ENCODE measurements around the gene VPS51.

Gene VPS51

DNA sequence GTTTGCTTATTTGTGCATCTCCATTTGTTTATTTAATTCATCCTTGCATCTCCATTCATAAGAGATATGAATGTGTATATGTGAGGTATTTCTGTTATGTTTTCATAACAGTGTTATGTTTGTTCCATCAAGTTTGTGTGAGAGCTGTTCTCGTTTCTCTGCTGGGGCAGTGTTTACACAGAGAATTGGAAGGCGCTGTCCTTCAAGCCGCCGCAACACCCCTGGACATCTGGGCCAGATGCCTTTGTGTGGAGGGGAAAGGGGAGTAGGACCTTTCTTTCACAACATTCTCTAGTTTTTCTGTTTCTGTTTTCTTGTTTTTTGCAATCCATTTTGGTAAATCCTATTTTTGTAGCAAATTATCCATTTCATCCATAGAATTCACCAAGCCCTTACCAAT is 8.6 kb downstream of the VPS51 start:
- no peak overlapping the region for H3K4me3 Mint-ChIP-seq
- H3K27ac Mint-ChIP-seq: peak overlapping the region; percentile 48
- peaks cover 10% of the 10 kb centered on the region for H3K36me3 Mint-ChIP-seq (ENCODE audit: low read depth)
- peaks cover 4% of the 10 kb centered on the region for H3K27me3 Mint-ChIP-seq (ENCODE audit: low read depth, poor library complexity)
- no peaks in the 10 kb centered on the region for H3K9me3 Mint-ChIP-seq
- TF ChIP-seq, protein P1, sequence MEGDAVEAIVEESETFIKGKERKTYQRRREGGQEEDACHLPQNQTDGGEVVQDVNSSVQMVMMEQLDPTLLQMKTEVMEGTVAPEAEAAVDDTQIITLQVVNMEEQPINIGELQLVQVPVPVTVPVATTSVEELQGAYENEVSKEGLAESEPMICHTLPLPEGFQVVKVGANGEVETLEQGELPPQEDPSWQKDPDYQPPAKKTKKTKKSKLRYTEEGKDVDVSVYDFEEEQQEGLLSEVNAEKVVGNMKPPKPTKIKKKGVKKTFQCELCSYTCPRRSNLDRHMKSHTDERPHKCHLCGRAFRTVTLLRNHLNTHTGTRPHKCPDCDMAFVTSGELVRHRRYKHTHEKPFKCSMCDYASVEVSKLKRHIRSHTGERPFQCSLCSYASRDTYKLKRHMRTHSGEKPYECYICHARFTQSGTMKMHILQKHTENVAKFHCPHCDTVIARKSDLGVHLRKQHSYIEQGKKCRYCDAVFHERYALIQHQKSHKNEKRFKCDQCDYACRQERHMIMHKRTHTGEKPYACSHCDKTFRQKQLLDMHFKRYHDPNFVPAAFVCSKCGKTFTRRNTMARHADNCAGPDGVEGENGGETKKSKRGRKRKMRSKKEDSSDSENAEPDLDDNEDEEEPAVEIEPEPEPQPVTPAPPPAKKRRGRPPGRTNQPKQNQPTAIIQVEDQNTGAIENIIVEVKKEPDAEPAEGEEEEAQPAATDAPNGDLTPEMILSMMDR (IDR thresholded peaks at IDR 0.05): no peak
- peaks cover 12% of the 10 kb centered on the region for H3K4me1 Mint-ChIP-seq
- no peak for DNase-seq

DNA sequence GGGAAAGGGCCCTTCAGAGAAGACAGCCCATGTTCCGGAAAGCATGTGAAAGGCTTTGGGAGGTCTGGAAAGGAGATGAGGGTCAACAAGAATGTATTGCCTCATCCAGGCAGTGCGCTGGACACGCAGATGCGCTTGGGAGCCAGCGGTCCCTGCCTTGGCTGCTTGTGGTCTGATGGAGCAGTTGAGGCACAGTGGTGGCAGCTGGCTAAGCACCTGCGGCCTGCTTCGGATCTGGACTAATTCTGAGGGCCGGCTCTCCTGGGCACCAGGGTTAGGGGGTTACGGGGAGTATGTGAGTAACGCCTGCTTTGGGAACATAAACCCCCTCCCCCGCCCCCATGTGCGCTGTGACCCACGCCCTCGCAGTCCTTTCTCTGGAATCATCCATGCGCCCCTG is 11.1 kb downstream of the VPS51 start:
- no peak overlapping the region for H3K4me3 Mint-ChIP-seq

DNA sequence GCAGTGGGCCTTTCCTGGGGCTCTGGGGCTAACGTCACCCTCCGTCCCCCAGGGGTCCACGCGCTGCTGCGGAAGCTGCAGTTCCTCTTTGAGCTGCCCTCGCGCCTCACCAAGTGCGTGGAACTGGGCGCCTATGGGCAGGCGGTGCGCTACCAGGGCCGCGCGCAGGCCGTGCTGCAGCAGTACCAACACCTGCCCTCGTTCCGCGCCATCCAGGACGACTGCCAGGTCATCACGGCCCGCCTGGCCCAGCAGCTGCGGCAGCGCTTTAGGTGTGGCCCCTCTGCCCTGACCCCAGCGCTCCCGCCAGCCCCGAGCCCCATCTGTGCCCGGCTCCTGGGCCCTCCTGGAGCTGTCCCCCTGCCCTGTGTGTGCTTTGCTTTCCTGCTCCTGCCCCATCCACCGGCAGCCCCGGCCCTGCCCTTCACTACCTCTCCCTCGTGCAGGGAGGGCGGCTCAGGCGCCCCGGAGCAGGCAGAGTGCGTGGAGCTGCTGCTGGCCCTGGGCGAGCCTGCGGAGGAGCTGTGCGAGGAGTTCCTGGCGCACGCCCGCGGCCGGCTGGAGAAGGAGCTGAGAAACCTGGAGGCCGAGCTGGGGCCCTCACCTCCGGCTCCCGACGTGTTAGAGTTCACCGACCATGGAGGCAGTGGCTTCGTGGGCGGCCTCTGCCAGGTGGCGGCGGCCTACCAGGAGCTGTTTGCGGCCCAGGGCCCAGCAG is 11.9 kb downstream of the VPS51 start:
- peaks cover 4% of the 10 kb centered on the region for H3K27me3 Mint-ChIP-seq (ENCODE audit: low read depth, poor library complexity)
- no peak for DNase-seq
- no peak overlapping the region for H3K4me3 Mint-ChIP-seq
- no peaks in the 10 kb centered on the region for H3K9me3 Mint-ChIP-seq
- TF ChIP-seq, protein P1 (IDR thresholded peaks at IDR 0.05): no peak
- peaks cover 10% of the 10 kb centered on the region for H3K36me3 Mint-ChIP-seq (ENCODE audit: low read depth)
- no peak overlapping the region for H3K27ac Mint-ChIP-seq
- peaks cover 30% of the 10 kb centered on the region for H3K4me1 Mint-ChIP-seq

More for the DNA sequence above, 11.1 kb downstream of the VPS51 start:
- no peaks in the 10 kb centered on the region for H3K9me3 Mint-ChIP-seq
- no peak for DNase-seq
- H3K4me1 Mint-ChIP-seq: peaks cover 29% of the 10 kb centered on the region
- H3K36me3 Mint-ChIP-seq (ENCODE audit: low read depth): peaks cover 10% of the 10 kb centered on the region
- TF ChIP-seq, protein P1 (IDR thresholded peaks at IDR 0.05): no peak
- peak overlapping the region; percentile 75 for H3K27ac Mint-ChIP-seq
- H3K27me3 Mint-ChIP-seq (ENCODE audit: low read depth, poor library complexity): peaks cover 4% of the 10 kb centered on the region

DNA sequence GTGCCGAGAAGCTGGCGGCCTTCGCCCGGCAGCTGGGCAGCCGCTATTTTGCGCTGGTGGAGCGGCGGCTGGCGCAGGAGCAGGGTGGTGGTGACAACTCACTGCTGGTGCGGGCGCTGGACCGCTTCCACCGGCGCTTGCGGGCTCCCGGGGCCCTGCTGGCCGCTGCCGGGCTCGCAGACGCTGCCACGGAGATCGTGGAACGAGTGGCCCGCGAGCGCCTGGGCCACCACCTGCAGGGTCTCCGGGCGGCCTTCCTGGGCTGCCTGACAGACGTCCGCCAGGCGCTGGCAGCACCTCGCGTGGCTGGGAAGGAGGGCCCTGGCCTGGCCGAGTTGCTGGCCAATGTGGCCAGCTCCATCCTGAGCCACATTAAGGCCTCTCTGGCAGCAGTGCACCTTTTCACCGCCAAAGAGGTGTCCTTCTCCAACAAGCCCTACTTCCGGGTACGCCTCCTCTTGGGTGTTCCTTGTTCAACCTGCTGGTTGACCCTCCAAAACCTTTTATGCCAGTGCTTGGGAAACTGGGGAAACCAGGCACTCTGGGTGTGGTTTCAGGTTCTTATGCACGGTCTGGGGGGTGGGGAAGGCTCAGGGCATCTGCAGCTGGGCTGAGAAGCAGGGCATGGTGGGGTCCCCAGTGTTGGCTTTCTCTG is 12.6 kb downstream of the VPS51 start:
- peaks cover 10% of the 10 kb centered on the region for H3K36me3 Mint-ChIP-seq (ENCODE audit: low read depth)
- no peak overlapping the region for H3K27ac Mint-ChIP-seq
- TF ChIP-seq, protein P1 (IDR thresholded peaks at IDR 0.05): no peak
- DNase-seq: no peak
- peaks cover 37% of the 10 kb centered on the region for H3K4me1 Mint-ChIP-seq
- no peak overlapping the region for H3K4me3 Mint-ChIP-seq
- no peaks in the 10 kb centered on the region for H3K9me3 Mint-ChIP-seq
- peaks cover 4% of the 10 kb centered on the region for H3K27me3 Mint-ChIP-seq (ENCODE audit: low read depth, poor library complexity)

DNA sequence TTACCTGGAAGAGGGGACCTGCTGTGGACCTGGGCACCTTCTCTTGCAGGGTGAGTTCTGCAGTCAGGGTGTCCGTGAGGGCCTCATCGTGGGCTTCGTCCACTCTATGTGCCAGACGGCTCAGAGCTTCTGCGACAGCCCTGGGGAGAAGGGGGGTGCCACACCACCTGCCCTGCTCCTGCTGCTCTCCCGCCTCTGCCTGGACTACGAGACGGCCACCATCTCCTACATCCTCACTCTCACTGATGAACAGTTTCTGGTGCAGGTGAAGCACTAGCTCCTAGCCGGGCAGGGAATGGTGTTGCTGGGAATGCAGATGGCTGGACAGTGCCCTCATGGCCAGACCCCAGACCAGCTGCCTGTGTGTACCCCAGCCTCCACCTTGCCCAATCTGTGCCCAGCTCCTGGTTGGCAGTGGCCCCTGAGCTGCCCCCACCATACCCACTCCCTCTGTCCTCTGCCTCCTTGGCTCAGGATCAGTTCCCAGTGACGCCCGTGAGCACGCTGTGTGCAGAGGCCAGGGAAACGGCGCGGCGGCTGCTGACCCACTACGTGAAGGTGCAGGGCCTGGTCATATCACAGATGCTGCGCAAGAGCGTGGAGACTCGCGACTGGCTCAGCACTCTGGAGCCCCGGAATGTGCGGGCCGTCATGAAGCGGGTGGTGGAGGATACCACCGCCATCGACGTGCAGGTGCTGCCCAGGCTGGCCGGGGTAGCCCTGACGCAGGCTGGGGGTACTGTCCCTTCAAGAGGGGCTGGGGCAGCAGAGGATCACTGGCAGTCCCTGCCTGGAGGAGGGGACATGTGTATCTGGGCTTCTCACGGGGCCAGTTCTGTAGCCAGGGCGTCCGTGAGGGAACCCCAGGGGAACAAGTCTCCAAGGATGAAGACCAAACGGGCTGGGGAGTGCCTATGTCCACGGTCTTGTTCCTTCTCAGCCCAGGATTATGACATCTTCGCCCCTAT is 13.5 kb downstream of the VPS51 start:
- Mint-ChIP-seq H3K4me1 (peaks cover 44% of the 10 kb centered on the region), H3K9me3 (no peaks in the 10 kb centered on the region), H3K27me3 (ENCODE audit: low read depth, poor library complexity) (peaks cover 9% of the 10 kb centered on the region), H3K27ac (no peak overlapping the region), H3K36me3 (ENCODE audit: low read depth) (peaks cover 10% of the 10 kb centered on the region), H3K4me3 (no peak overlapping the region)
- TF ChIP-seq, protein P1 (IDR thresholded peaks at IDR 0.05): no peak
- DNase-seq: no peak
